Stomach (tissue), 9 donors: Measurements from ENCODE around the gene GNS. TPM values are rescaled to one million over a fixed set of nuclear protein-coding genes. Genes with fewer than 3 reads are reported as not detected.

Source experiments
- DNase-seq, 2 donors: peaks; one replicate each; pipeline versions ENCODE4 v3.0.0 to v3.0.0-alpha.2; 2013 to 2019
- H3K27ac ChIP-seq, 5 donors: fragments of 200-600 bp in 4 of 5; sonication (generic) in 4 of 5; one replicate each; pipeline ENCODE4 v1.5.1; 2013 to 2019; ENCODE audit warnings: mild to moderate bottlenecking in 1 of 5, moderate library complexity in 1 of 5
- H3K27me3 ChIP-seq, 3 donors: fragments of 200-600 bp; sonication (generic); one replicate each; pipeline ENCODE4 v1.5.1; 2017 to 2019; ENCODE audit warnings: mixed run types in 1 of 3
- H3K36me3 ChIP-seq, 4 donors: fragments of 200-600 bp; sonication (generic); 1 replicate in 3 of 4; 2 replicates in 1 of 4; pipeline ENCODE4 v1.5.1; 2016 to 2019
- H3K4me1 ChIP-seq, 4 donors: fragments of 200-600 bp; sonication (generic); one replicate each; pipeline ENCODE4 v1.5.1; 2016 to 2019
- H3K4me3 ChIP-seq, 4 donors: fragments of 200-600 bp; sonication (generic) in 3 of 4; one replicate each; pipeline ENCODE4 v1.5.1; 2016 to 2019; ENCODE audit warnings: mild to moderate bottlenecking in 1 of 4
- H3K9me3 ChIP-seq, 4 donors: fragments of 200-600 bp; sonication (generic); one replicate each; pipeline ENCODE4 v1.5.1; 2016 to 2019
- CTCF ChIP-seq, 7 experiments: fragments of 450-650 bp in 4 of 7; fragments of 200-600 bp in 3 of 7; sonication (generic) in 3 of 7; IDR thresholded peaks; one replicate each; pipeline ENCODE4 v1.5.1; 2016 to 2019; ENCODE audit warnings: antibody characterized with exemption in 7 of 7, control low read depth in 2 of 7, mild to moderate bottlenecking in 1 of 7
- EP300 ChIP-seq: sonication (generic); formaldehyde crosslinking; IDR thresholded peaks from one replicate; pipeline ENCODE4 v1.6.1; 2017; ENCODE audit warnings: antibody characterized with exemption
- POLR2A ChIP-seq, 4 donors: fragments of 450-650 bp; IDR thresholded peaks; one replicate each; pipeline ENCODE4 v1.6.1; 2016; ENCODE audit warnings: antibody characterized with exemption in 4 of 4, control low read depth in 2 of 4, mild to moderate bottlenecking in 1 of 4, moderate library complexity in 1 of 4
- POLR2AphosphoS5 ChIP-seq, 3 donors: sonication (generic); formaldehyde crosslinking; IDR thresholded peaks; one replicate each; pipeline ENCODE4 v1.6.1; 2016; ENCODE audit warnings: antibody characterized with exemption in 3 of 3
- WGBS, 5 donors: extraction: QIAGEN DNeasy Blood & Tissue Kit in 3 of 5; methylation state at CpG; one replicate each; pipeline versions ENCODE4 v1.1.5 to v1.1.7; 2013 to 2018; 5-methylcytosine and 5-hydroxymethylcytosine counted together
- intact Hi-C: fragments of 100-400 bp; cut with DNase I; formaldehyde crosslinking; loops from one replicate; pipeline ENCODE4 v1.15.1; 2023; ENCODE audit warnings: low total_unique reads
- polyA plus RNA-seq, 3 donors: library from polyadenylated mRNA; stranded (reverse); fragments of 200-250 nt; gene quantifications; one replicate each; pipeline ENCODE4 v1.2.3, GENCODE V29; 2013
- total RNA-seq, 5 donors: library from RNA; depleted of rRNA; stranded (reverse); fragments of >200 nt; gene quantifications; one replicate each; pipeline versions ENCODE4 v1.1.0 to v1.2.3, GENCODE V29; 2014 to 2016
- donor health status: healthy with polysubstance abuse.
- donor health status: Bipolar disorder and iron deficiency.
- donor health status: healthy.

The GNS gene
- total and polyA plus RNA-seq, 8 donors, result 9.6 to 114 (median 30.3) TPM

DNA sequence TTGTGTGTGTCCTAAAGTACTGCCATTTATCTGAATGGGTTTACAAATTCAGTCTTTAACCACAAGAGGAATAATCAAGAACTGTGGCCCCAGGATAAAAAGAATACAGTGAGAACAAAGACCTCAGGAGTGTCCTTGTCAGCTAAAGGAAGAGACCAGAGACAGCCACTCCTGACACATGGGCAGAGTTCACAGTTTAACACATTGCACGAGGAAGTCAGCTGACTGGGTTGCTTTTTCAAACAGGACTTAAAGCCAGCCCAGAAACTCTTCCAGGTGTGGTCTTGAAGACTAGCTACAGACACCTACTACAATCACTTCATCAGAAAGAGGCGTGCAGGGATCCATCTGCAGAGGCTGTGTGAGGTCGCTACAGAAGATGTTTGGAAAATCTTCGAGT lies 42.8 kb downstream of the GNS start:
- WGBS, 5 donors, result 86 to 91% (median 87%) methylated on average over 4 of the region's 4 CpGs
- peak in 1 of 2 donors; percentile 10 for DNase-seq
- intact Hi-C loops, result no loop called here
- Histone ChIP-seq H3K36me3 (peaks cover 35 to 83% (median 72%) of the 10 kb centered on the region in 4 donors), H3K4me3 (no peak overlapping the region), H3K27ac (no peak overlapping the region), H3K9me3 (no peaks in the 10 kb centered on the region), H3K27me3 (no peaks in the 10 kb centered on the region), H3K4me1 (peaks cover 0 to 7% (median 2%) of the 10 kb centered on the region in 4 donors)
- TF ChIP-seq EP300 (no peak), CTCF (IDR thresholded peaks at IDR 0.05) (no peak), POLR2AphosphoS5 (IDR thresholded peaks at IDR 0.05) (no peak), POLR2A (IDR thresholded peaks at IDR 0.05) (no peak)

DNA sequence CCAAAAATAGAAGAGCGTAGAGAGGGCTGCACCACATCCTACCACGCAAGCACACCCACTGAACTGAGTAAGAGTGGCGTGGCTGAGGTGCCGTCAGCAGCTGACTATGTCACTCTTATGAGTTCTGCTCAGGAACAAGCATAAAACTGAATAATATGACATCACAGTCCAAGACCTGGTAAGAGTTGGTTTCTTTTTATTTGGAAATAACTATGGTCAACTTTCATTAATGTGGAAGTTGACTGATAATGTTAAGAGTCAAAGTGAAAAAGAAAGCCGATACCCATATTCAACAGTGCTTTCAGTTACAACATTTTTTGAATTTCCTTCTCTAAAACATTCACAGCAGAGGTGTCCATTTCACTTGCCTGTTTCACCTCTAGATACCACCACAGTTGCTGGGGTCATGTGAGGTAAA lies 44.6 kb downstream of the GNS start:
- Histone ChIP-seq H3K36me3 (peaks cover 23 to 65% (median 54%) of the 10 kb centered on the region in 4 donors), H3K9me3 (no peaks in the 10 kb centered on the region), H3K27me3 (no peaks in the 10 kb centered on the region), H3K4me1 (peaks cover 0 to 7% (median 2%) of the 10 kb centered on the region in 4 donors), H3K27ac (peak overlapping the region in 2 of 5 donors; percentile 35 to 43), H3K4me3 (no peak overlapping the region)
- 74 to 87% (median 86%) methylated on average over 5 of the region's 5 CpGs for WGBS, 5 donors
- peak in 1 of 2 donors; percentile 23 for DNase-seq
- no peak for TF ChIP-seq POLR2AphosphoS5 (IDR thresholded peaks at IDR 0.05)
- TF ChIP-seq POLR2A (IDR thresholded peaks at IDR 0.05), result no peak
- TF ChIP-seq CTCF (IDR thresholded peaks at IDR 0.05), result no peak
- no peak for TF ChIP-seq EP300
- intact Hi-C loops, result no loop called here

- Histone ChIP-seq H3K9me3 (no peaks in the 10 kb centered on the region), H3K27me3 (no peaks in the 10 kb centered on the region), H3K36me3 (peaks cover 16 to 56% (median 46%) of the 10 kb centered on the region in 4 donors), H3K4me1 (peaks cover 0 to 7% (median 2%) of the 10 kb centered on the region in 4 donors), H3K27ac (peak overlapping the region in 1 of 5 donors; percentile 43), H3K4me3 (no peak overlapping the region)
- DNase-seq, result no peak
- TF ChIP-seq CTCF (IDR thresholded peaks at IDR 0.05) (no peak), POLR2A (IDR thresholded peaks at IDR 0.05) (no peak), EP300 (no peak)
- intact Hi-C loops, result no loop called here
Measured at GRCh38 chr12:64713376-64713775, 45.8 kb downstream of the GNS start.

GRCh38 chr12:64709429-64709828 lies 49.8 kb downstream of the GNS start:
- Histone ChIP-seq H3K4me3 (no peak overlapping the region), H3K9me3 (no peaks in the 10 kb centered on the region), H3K27me3 (no peaks in the 10 kb centered on the region), H3K27ac (no peak overlapping the region), H3K4me1 (peaks cover 0 to 16% (median 6%) of the 10 kb centered on the region in 4 donors), H3K36me3 (peaks cover 0 to 17% (median 8%) of the 10 kb centered on the region in 4 donors)
- WGBS, 5 donors, result 90 to 100% (median 98%) methylated on average over 2 of the region's 2 CpGs
- TF ChIP-seq CTCF (IDR thresholded peaks at IDR 0.05), result no peak
- TF ChIP-seq POLR2A (IDR thresholded peaks at IDR 0.05), result no peak
- no peak for TF ChIP-seq POLR2AphosphoS5 (IDR thresholded peaks at IDR 0.05)
- TF ChIP-seq EP300, result no peak
- intact Hi-C loops, result no loop called here
- no peak for DNase-seq
